Keratinocyte (primary cell): ENCODE data around the gene SOX14.

Experiments
- EZH2 ChIP-seq: IDR thresholded peaks from one replicate; pipeline ENCODE4 v1.6.1; 2012; ENCODE audit warnings: inconsistent platforms, mild to moderate bottlenecking, low read length, moderate library complexity
- TF ChIP-seq, protein P1 (sequence below), 3 experiments: IDR thresholded peaks in 1 of 3; conservative IDR thresholded peaks in 1 of 3; optimal IDR thresholded peaks in 1 of 3; 2 replicates in 2 of 3; 3 replicates in 1 of 3; pipeline versions ENCODE3 to v1.5.1; 2011; ENCODE audit warnings: low read length in 3 of 3, mild to moderate bottlenecking in 3 of 3, moderate library complexity in 2 of 3, control low read depth in 1 of 3, inconsistent platforms in 1 of 3; ENCODE audit not compliant: insufficient read depth in 2 of 3; ENCODE audit errors: extremely low read depth in 1 of 3

- TF ChIP-seq, protein P1, sequence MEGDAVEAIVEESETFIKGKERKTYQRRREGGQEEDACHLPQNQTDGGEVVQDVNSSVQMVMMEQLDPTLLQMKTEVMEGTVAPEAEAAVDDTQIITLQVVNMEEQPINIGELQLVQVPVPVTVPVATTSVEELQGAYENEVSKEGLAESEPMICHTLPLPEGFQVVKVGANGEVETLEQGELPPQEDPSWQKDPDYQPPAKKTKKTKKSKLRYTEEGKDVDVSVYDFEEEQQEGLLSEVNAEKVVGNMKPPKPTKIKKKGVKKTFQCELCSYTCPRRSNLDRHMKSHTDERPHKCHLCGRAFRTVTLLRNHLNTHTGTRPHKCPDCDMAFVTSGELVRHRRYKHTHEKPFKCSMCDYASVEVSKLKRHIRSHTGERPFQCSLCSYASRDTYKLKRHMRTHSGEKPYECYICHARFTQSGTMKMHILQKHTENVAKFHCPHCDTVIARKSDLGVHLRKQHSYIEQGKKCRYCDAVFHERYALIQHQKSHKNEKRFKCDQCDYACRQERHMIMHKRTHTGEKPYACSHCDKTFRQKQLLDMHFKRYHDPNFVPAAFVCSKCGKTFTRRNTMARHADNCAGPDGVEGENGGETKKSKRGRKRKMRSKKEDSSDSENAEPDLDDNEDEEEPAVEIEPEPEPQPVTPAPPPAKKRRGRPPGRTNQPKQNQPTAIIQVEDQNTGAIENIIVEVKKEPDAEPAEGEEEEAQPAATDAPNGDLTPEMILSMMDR (optimal IDR thresholded peaks at IDR 0.05 in 1 of 3, IDR thresholded peaks at IDR 0.05 in 1 of 3, conservative IDR thresholded peaks at IDR 0.05 in 1 of 3; ENCODE audit: extremely low read depth in 1 of 3, insufficient read depth in 2 of 3, low read length in 3 of 3): no peak
- TF ChIP-seq EZH2: no peak
Observed at GRCh38 chr3:137803215-137803614, 39.1 kb downstream of the SOX14 start.
